Activated CD8-positive, alpha-beta memory T cell treated with anti-CD3 and anti-CD28 coated beads for 4 hours (primary cell): Measurements from ENCODE around the gene PSMD1.
A peak's percentile ranks its signal among the peaks of the same experiment; 100 is the strongest.

Experiments used
- DNase-seq, 2 donors: peaks; one replicate each; pipeline ENCODE4 v3.0.0-alpha.2; 2020; ENCODE audit warnings: low read depth in 2 of 2

The PSMD1 gene

DNA sequence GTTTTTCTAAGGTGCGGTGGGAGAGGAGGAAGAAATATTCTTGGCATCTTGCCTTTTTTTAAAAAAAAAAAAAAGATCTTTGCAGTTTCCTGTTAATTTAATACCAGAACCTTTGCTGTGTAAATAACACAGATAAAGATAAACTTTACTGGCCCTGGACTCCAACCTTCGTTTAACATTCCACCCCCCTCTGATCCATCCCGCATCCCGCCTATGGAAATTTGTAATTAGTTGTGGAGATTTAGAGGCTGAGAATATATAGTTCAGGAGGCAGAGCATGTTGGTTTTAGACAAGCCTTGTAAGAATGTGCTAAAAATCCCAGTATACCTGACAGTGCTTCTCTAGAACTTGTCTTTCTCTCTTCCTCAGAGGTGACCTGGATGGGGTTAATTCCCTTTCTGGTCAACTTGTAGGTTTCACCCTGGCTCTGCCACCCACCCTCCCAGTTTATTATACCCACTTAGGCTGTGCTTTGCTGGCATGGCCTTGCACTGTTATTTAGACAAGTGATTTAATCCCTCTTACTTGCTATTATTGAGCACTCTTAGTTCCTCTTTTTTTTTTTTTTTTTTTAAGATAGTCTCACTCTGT, 22.3 kb upstream of the PSMD1 start:
- DNase-seq = no peak

DNA sequence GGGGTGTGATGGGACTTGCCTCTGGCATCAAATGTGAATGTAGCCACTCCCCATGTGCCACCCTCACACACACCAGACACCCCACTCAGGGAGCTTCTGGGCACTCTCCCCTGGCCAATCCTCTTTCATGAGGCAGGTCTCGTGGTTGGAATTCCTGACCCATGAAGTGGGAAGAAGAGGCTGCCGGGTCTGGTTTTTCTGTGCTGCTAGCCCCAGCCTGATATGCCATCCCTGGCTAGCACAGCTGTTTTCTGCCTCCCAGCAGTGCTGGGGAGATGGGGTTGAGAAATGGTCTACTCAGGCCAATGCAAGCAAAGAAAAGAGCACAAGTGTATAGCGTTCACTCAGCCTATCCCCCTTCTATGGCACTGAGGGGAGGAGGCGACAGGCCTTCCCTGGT, 20.5 kb upstream of the PSMD1 start:
- DNase-seq = no peak

DNA sequence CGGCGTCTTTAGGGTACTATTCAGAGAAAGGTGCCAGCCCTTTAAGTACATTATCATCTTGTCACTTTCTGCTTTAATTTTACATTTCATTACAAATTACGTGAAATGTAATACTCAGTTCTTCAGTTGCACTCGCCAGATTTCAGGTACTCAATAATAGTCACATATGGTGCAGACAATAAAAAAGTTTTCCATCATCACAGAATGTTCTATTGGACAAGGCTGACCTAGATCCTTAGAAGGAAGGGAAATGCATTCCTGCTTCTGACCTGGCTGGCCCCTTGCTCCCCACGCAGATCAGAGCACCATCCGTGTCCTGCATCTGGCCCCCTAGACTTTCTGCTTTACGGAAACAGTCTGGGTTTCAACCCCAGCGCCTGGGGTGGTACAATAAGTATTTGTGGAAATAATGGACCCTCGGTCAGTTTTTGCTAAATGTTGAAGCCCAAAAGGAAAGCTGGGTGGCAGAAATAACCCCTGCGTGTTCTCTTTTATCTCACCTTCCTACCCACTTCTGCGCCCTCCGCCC, 20.0 kb upstream of the PSMD1 start:
- no peak for DNase-seq

DNA sequence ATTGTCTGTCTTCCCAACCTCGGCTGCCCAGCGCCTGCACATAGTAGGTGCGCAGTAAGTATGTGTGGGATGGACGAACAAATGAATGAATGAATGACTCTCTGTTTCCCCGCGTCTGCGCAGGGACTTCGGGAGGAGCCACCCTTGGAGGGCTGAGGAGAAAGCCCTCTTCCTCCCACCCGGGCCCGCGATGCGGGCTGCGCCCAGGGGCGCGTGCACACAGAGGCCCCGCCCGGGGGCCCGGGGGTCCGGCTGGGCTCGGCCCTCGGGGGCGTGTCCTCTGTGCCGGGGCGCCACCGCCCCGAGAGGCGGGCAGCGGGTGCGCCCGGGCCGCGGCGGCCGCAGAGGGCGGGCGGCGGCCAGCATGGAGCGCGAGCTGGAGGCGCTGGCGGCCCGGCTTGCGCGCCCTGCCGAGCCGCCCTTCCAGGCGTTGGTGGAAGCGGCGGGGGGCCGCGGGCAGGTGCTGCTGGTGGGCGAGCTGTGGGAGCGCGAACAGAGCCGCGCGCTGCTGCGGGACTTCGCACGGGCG, 19.4 kb upstream of the PSMD1 start, which contains the start of gene C2orf72:
Gene C2orf72, plus strand, starts transcription at position 322 of the 529 bp plus-strand sequence. Its CDS starts 43 bp downstream, at position 365.
- DNase-seq = no peak

DNA sequence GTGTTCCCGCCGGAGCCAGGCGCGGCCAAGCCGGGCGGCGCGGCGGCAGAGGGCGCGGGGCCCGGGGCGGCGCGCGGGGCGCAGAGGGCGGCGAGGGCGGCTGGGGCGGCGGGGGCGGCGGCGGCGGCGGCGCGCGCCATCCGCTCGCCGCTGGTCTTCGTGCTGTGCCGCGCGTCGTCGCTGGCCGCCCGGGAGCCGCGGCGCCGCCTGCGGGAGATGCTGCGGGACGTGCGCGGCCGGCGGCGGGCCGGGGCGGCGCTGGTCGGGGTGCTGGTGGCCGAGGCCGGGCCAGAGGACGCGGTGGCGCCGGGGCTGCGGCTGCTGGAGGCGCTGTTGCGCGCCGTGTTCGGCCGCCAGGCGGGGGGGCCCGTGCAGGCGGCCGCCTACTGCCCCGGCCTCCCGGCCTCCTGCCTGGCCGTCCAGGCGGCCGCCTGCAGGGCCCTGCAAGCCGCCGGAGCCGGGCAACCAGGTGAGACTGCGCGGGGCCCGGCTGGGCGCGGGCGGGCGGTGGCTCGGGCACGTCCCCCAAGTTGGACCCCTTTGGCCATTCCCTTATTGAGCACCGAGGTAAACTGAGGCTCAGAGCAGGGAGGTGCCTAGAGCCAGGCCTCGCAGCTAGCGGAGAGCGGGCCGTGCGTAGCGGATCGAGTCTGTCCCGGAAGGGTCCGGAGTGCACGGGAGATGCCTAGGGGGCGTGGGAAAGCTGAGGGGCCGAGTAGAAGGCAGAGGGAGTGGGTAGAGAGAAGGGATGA, 18.8 kb upstream of the PSMD1 start:
- no peak for DNase-seq

DNA sequence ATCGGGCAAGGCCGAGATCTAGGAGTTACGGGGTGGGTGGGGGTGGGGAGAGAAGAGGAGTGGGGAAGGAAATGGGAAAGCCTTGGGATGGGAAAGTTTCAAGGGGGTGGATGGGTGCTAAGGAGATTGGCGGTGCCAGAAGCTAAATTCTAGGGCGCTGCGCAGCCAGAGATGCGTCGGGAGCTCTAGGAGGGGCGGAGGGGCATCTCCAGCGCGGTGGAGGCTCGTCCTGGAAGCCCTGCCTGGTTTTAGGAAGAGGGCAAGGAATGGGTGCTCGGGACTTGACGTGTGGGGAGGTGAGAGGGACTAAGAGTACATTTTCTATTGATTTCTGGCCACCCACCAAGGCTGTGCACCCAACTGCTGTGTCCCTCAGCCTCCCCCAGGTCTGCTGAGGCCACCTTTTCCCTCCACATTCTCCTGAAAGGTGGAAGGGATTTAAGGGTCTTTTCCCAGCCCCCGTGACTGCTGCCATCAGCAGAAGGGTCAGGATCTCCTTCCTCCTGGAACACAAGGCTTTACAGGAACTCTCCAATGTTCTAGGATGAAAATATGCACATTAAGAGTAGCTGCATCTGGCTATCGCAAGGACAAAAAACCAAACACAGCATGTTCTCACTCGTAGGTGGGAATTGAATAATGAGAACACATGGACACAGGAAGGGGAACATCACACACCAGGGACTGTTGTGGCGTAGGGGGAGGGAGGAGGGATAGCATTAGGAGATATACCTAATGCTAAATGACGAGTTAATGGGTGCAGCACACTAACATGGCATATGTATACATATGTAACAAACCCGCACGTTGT, 18.0 kb upstream of the PSMD1 start:
- DNase-seq = no peak

DNA sequence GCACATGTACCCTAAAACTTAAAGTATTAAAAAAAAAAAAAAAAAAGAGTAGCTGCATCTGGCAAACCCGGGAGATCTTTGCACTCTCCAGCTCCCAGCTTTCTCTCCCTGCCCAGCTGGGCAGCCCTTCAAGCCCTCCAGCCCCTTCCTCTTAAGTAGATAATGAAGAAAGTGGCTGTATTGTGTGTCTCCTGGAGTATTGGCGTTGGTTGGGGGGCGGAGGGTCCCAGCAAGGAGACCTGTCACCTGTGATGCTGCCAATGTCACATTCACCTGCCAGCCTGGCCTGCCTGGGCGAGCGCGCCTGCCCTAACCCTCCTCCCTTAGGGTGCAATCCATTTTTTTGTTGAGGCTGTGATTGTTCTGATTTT, 17.4 kb upstream of the PSMD1 start:
- DNase-seq = no peak

DNA sequence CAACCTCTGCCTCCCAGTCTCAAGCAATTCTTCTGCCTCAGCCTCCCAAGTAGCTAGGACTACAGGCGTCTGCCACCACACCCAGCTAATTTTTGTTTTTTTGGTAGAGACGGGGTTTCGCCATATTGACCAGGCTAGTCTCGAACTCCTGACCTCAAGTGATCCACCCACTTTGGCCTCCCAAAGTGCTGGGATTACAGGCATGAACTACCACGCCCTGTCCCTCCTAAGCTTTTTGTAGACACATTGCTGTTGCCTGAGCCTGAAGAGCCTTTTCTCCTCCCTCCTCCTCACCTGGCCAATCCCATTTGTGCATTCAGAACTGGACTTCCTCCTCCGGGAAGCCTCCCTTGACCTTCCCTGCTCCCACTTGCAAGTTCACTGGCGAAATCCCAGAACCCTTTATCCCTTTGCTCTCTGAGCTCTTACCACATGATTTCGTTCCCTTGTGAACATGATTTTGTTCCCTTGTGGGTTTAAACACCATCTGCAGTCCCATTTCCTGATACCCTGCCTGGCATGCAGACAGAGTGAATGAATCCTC, 16.8 kb upstream of the PSMD1 start:
- no peak for DNase-seq

DNA sequence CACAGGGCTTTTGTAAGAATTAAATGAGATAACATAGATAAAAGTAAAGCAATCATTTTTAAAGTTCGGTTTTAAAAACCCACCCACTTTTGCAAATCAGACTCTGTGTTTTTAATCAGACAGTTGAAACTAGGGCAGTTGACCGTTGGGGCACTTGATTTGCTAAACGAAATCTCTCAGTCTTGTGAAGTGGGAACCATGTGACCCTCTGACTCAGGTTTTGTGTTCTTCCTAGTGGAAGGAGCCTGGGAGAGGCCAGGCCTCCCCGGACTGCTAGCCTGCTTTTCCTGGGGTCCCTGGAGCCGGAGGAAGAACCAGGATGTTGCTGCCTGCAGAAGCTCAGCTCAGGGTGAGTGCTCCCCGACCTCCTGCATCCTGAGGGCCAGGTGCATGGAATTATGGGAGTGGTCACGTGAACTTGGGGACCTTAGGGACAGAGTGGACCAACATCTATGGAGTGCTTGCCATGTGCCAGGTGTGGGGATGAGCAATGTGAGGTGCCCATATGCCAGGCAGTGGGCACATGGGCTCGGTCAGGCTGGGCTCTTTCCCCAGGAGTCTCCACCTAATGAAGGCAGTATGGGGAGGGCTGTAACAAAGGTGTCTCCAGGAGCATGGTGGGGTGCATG, 15.5 kb upstream of the PSMD1 start:
- no peak for DNase-seq

DNA sequence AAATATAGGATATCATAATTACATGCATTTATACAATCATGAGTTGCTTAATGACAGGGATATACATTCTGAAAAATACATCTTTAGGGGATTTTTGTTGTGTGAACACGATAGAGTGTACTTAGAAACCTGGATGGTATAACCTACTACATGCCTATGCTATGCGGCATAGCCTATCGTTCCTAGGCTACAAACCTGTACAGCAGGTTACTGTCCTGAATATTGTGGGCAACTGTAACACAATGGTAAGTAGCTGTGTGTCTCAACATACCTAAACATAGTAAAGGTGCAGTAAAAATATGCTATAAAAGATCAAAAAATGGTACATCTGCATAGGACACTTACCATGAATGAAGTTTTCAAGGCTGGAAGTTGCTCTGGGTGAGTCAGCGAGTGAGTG, 12.9 kb upstream of the PSMD1 start:
- DNase-seq = no peak

DNA sequence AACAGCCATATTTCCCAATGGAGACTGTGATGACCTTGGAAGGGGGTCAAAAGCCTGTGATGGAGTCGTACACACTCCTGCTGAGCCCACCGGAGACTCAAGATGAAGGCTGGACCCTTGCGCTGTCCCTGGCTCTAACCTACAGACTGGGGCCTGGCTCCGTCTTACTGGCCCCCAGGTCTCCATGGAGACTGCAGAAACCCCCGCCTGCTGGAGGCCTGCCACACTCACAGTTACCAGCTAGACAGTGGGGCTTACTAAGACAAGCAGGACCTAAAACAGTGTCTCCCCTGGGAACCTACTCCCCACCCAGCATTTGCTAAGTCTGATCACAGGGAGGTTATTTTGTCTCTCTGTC, 9.8 kb upstream of the PSMD1 start:
- DNase-seq = no peak

DNA sequence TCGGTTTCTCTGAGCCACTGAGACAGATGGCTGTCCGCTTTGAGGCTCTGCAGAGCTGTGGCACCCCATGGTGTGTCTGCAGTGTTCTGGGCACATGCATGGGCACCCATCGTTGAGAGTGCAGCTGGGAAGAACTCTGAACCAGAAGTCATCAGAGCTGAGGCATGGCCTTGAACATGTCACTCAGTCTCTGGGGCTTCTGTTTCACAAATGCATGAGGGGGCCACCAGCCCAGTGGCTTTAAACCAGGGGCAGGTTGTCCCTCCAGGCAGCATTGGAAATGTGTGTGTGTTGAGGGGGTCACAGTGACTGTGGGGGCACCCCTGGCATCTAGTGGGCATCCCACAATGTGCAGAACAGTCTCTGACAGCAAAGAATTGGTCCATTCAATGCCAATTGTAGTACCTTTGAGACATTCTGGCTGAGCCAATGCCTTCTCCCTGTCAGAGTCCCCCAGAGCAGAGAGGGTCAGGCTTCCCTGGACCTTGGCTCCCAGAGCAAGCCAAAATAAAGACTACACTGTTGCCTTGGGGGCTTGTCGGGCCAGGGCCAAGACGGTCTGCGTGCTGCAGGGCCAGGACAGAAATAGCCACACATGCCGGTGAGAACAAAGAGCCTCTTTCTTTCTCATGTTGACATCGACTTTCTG, 9.3 kb upstream of the PSMD1 start:
- DNase-seq = no peak

DNA sequence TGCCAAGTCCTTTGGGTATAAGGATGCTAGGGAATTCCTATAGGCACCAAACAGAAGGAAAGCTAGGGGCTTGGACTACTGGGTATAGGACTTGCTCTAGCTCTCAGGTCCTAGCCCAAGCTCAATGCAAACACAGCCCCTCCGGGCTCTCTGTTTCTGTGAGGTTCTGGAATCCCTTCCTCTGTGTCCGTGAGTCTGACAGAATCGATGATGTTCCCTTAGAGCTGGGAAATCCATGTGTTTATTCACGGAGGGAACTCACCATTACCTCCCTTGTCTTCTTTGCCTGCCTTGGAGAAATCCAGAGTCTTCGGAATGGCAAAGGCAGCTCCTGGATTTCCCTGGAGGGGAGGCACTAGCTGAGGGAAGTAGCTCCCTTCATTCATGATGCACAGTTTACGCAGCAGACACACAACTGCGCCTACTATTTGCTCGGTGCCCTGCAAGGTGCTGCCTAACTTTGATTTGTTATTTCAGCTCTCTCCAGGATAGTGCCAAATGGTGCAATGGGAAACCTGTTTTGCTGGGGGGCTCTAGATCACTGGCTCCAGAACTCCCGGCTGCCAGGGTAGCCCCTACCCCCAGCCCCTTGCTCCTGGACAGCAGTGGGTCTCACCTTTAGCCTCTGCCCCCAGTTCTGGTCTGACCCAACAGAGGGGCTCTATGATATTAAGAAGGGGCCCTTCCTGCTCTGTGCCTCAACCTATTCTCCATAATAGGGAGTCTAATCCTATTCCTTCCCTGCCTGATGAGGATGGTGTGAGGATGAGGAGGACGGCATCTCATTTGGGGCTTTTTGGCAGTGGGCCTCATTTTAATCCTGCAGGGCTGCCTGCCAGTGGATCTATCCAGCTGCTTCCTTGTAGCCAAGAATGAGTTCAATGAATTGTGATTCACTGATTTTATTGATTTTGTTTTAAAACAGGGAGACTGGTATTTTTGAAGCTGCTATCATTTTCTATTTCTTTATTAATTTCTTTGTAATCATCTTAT, 8.4 kb upstream of the PSMD1 start:
- no peak for DNase-seq

DNA sequence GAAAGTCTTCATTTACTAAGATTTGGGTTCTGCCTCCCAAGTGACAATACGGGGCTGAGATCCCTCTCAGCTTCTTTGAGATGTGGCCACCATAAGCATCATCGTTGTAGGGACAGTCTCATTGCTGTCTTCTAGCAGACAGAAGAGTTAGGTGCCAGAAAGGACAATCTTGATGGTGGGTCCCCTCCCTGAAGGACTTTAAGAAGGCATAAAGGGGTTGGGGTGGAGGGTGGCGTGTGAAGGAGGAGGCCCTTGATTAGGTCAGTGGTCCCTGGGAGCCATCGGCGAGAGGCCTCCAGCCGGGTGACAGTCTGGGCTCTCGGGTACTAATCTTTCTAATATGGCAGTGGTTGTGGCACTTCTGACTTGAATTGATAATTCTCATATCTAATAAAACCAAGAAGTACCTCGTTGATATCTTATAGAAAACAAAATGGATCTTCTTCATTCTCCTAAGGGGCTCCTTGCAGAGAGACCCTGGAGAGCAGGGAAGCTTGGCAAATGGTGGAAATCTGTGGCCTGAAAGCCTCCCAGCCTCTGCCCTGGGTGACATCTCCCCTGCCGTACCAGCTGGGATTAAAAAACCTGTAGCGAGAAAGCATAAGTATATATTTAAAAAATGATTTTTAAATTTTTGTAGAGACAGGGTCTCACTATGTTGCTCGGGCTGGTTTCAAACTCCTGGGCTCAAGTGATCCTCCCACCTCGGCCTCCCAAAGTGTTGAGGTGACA, 7.2 kb upstream of the PSMD1 start:
- DNase-seq = no peak

DNA sequence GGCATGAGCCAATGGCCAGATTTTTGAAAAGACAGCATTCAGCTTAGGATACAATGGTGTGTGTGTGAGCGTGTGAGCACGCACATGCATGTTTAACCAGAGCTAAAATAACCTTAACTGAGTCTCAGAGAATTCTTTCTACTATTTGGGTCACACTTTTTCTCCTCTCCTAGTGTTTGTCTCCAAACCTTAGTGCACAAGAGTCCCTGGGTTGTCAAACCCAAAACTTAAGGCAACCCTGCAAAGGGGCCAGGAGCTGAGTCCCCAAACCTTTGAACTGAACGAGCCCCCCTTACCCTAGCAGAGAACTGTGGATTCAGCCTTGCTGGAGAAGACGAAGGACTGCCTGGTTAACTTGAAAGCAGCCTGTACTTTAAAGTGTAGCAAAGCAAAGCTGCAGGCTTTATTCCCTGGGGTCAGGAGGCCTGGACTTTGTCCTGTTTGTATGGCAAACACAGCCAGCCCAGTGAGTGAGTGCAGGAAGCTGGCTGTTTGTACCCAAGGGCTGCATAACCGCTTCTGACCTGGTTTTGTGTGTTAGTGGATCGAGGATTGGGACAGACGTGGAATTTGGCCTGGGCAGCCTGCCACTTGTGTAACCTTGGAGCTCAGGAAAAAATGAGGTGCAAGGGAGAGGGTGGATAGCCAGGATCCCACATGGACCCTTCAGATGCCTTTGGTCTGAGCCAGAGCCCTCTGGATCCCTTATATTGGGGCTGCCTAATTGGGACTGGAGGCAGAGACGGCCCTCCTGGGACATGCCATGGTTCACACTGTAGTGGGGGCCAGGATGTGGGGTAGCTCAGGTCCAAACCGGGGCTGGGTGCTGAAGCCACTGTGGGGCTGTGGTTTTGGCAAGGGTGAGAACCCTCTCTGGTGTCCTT, 6.4 kb upstream of the PSMD1 start:
- no peak for DNase-seq

DNA sequence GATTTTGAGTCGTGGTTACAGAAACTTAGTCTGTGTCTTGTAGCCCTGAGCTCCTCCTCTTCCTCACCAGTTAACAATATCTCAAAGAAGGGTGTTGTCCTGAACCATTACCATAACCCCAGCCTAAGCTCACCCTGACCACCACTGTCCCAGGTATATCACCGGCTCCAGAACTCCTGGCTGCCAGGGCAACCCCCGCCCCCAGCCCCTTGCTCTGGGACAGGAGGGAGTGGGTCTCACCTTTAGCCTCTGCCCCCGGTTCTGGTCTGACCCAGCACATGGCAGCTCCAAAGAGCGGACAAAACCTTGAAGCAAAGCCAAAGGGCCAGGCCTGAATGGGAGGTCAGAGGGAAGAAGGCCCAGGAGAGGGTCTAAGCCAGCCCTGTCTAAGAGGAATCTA, 5.6 kb upstream of the PSMD1 start:
- DNase-seq = no peak

DNA sequence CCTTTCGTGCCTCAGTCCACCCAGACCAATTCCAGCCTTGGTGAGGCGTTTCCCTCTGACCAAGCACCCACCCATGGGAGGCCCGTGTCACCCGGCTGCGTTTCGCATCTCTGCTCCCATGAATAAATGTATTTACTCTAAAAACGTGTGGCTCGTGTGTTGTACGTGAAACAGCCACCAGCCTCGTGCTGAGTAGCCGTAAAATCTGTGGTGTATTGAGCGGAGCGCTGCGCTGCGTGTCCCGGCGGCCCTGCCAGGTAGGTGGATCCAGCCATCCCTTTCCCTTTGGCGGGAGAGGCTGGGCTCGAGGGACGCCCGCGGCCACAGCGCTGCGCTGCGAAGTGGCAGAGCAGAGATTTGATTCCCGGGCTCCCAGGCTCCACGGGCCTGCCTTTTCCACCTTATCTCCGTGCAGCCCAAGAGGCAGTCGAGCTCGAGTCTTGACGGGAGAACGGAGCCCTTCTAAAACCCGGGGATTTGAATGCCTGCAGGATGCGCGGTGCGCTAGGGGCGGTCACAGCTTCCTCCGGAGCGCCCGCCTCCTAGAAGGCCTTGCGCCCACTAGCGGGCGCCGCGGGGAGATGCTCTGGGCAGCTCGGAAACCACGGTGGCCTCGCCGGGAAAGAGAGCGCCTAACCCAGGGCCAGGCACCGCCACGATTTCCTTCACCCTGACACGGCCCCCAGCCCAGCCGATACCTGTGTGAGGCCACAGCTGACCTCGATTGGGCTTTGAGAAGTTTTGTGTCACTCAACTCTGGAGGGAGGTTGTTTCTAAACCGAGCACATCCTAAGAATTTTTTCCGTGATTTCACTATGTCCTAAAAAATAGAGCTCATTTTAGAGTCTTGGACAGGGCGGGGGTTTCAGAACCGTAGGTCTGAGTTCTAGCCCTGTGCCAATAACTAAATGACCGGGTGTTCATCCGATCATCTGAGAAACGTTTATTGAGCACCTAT, 3.9 kb upstream of the PSMD1 start:
- peak; percentile 55 to 67 for DNase-seq
